HG03575 (cell line): ENCODE results near the gene PTGIS.

Source experiments
- ATAC-seq: cut with Tn5 transposase; IDR thresholded peaks from one replicate; pipeline ENCODE4 v1.9.1; 2021; ENCODE audit not compliant: unreplicated experiment, insufficient number of reproducible peaks, low FRiP score; ENCODE audit errors: extremely low read depth

PTGIS gene

GRCh38 chr20:49597825-49598395 is 30.0 kb upstream of the PTGIS start:
- ATAC-seq, result no peak

- no peak for ATAC-seq
Observed at GRCh38 chr20:49595811-49596561, 28.0 kb upstream of the PTGIS start.

- ATAC-seq, result no peak
Observed at GRCh38 chr20:49595346-49595745, 27.4 kb upstream of the PTGIS start.

DNA sequence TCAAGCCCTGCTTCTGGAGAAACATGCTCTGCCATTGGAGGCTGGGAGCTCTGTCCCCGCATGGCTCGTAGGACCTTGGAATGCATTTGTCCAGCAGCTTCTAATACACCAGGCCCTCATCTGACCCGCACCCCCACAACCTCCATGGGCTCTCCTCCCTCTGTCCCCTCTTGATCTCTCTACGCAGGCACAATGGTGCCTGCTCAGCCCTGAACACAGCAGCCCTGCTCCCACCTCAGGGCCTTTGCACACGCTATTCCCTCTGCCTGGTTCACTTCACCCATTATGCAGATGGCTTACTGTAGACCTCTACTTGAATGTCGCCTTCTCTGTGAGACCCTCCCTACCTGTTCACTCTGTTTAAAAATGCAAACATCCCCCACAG is 27.0 kb upstream of the PTGIS start:
- no peak for ATAC-seq

GRCh38 chr20:49594143-49594930 is 26.4 kb upstream of the PTGIS start:
- ATAC-seq, result no peak

- no peak for ATAC-seq
Observed at GRCh38 chr20:49593466-49594142, 25.7 kb upstream of the PTGIS start.

- no peak for ATAC-seq
Observed at GRCh38 chr20:49592120-49592519, 24.2 kb upstream of the PTGIS start.

DNA sequence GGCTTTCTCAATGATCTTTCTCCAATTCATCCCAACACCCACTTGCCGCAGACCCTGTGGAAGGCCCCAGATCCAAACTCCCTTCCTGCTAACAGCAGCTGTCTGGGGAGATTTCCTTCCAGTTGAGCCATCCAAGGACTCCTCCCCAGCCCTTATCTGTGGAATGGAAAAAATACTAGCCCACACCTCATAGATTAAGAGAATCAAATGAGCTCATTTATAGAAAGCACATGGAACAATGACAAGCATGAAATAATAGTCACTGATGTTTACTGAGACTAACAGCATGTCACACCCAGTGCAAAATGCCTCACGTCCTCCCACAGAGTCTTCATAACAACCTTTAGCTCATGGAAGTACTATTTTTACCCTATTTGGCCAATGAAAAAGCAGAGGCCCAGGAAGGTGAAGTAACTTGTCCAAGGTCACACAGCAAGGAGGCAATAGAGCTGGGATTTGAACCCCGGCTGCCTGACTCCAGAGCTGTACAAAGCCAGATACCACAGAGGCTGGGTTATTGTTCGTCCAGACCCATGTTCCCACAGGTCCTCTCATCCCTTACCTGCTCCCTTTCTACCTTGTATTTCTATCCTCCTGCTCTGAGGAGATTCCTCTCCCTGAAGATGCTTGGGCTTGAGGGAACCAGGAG is 23.4 kb upstream of the PTGIS start:
- ATAC-seq, result no peak

GRCh38 chr20:49590163-49591017 is 22.5 kb upstream of the PTGIS start:
- no peak for ATAC-seq

- ATAC-seq, result no peak
Observed at GRCh38 chr20:49589747-49590146, 21.8 kb upstream of the PTGIS start.

- no peak for ATAC-seq
Observed at GRCh38 chr20:49587111-49587570, 19.2 kb upstream of the PTGIS start.

DNA sequence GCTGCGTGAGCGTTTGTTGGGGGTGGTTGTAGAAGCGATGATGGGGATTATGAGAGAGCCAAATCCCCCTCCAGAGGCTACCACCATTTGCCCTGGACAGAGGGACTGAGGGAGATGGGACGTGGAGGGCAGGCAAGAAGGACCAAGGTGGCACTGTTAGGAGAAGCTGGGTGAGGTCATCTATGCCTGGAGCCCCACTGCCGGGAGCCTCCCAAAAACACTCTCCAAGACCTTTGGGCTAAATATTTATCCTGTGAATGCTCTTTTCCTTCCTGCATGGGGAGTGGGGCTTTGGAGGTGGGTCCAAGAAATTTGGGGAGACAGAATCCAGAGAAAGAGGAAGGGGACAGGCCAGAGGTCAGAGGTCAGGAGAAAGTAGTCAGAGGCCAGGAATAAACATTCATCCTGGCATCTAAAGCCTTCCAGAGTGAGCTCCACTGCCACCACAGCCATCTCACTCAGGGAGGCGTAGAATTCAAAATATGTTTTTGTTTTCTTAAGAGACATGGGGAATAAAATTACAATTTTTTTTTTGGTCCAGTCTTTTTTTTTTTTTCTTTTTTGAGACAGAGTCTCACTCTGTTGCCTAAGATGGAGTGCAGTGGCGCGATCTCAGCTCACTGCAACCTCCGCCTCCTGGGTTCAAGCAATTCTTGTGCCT is 17.8 kb upstream of the PTGIS start:
- ATAC-seq, result no peak

DNA sequence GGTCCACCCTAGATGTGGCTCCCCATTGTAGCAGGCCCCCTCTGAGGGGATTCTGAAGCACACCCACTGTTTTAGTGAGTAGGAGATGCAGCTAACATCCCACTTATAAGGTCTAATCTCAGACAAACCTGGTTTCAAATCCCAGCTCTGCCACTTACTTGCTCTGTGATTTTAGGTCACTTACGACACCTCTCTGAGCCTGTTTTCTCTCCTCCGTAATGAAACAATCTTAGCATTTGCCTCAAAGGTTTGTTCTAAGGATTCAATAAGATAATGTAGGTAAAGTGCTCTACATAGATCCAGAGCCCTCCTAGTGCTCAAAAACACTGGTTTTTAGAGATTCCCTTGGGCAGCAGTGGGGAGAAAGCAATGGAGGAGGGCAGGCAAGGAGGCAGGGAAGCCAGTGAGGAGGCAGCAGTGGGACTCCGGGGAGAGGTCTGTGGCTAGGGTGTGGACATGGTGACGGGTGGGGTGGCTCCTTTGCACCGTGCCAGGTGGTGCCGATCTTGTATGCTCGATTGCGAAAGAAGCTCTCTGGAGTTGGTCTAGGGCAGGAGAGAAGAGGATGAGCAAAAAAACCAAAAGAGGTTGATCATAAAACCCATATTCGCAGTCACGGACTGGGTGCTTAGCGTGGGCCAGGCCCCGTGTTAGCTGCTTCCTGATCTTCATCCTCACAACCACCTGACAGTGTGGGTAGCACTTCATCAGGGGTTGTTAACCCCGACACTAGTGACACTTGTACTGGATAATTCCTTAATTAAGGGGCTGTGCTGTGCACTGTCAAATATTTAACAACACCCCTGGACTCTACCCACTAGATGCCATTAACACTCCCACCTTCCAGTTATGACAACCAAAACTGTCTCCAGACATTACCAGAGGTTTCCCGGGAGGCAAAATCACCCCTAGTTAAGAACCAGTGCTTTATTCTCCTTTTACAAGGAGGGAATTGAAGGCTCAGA is 16.8 kb upstream of the PTGIS start:
- no peak for ATAC-seq

- no peak for ATAC-seq
Observed at GRCh38 chr20:49583669-49584417, 15.9 kb upstream of the PTGIS start.

DNA sequence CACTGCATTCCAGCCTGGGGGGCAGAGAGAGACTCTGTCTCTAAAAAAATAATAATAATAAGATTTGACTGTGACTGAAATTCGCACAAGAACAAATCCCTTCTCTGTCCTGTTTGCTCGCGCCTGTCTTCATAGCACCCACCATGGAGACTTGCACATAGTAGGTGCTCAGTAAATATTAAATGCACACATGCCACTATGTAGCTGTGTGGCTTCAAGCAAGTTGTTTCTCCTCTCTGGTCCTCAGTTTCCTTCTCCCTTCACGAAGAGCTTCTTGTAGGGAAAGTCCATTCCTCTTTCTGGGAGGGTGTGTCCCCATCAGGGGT is 15.4 kb upstream of the PTGIS start:
- ATAC-seq, result no peak
